NCI-H526 (cell line): ENCODE measurements around the gene PDSS2.
"Not testable (repeated sequence)": the region's sequence is repeated elsewhere in the genome, so short reads cannot be mapped to it uniquely, and the experiment has no call there.

Experiments used
- DNase-seq, 2 experiments: peaks; one replicate each; lab custom pipeline; 2025; lab: John Stamatoyannopoulos, UW

Gene PDSS2

DNA sequence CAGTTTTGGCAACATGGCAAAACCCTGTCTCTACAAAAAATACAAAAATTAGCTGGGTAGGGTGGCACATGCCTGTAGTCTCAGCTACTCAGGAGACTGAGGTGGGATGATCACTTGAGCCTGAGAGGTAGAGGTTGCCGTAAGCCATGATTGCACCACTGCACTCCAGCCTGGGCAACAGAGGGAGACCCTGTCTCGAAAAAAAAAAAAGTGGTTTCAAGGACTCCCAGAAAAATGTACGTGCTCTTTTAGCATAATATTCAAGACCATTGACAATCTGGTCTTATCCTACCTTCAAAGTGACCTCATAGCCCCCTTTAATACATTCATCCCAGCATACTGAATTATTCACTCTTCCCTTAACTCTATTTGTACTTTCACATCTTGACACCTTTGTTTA lies 16.0 kb upstream of the PDSS2 start:
- not testable (repeated sequence) for DNase-seq

DNA sequence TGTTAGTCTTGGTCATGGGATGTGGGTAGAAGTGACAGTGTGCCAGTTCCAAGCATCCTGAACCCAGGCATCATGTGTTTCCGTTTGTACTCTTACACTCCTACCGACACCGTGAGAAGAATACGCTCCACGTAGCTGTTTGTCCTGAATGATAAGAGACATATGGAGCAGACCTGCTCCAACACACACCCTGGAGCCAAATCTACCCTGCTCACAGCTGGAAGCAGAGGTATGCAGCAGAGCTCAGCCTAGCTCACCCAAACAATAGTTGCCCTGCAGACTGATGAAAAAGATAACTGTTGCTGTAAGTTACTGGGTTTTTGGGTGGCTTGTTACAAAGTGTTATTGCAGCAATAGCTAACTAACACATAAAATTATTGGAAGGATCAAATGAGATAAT lies 14.3 kb upstream of the PDSS2 start:
- no peak for DNase-seq

DNA sequence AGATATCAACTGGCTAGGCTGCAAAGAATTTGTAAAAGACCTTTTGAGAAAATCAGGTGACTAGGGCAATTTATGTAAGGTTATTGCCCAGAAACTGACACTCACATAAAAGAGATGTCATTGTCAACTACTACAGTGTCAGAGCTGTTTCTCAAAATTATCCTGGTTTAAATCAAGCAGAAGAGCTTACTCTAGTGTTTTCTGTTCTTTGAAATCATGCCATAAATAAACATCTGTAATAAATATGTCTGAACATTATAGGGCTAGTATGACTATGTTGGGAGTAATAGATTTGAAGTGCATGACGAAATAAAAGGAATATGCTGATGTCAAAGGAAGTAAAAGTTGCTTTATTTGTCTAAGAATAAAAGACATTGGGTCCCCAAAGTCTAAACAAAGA lies 11.0 kb upstream of the PDSS2 start:
- no peak for DNase-seq

DNA sequence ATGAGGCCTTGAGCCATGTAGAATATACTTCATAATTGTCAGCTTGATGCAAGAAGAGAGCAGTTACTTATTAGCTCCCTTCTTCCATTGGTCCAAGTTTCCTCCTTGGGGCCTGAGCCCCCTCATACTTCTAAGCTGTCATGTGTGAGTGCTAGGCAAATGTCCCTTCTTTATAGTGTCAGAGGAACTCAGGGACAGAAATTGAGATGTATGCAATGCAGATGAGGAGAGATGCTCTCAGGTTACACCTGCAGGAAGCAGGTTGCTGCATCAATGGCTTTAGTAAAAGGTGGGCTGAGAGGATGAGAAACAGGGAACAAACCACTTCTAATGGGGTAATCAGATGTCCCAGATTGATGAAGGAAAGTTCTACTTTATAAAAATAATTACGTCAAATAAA lies 6.7 kb upstream of the PDSS2 start:
- DNase-seq = peak; percentile 52 to 59

DNA sequence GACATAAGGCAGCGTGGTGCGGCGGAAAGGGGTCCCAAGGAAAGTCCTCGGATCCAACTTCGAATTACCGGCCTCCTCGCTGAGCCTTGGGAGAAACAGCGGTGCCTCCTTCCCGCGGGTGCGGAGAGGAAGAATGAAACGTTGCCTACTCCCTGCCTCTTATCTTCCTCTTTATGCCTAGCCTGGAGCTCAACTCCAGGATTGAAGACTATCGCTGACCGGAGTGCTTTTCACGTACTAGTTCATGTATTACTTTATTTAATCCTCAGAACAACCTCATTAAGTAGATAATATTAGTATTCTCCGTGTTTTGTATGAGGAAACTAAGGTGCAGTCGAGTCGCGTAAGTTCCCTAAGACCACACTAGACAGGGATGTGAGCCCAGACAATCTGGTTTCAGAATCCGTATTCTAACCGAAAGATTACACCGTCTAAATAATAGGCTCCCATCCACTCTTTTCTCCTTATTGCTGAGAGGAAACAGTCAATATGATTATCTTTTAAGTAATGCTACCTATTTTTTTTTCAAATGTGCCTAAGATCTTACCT lies 793 bp upstream of the PDSS2 start:
- DNase-seq = no peak

DNA sequence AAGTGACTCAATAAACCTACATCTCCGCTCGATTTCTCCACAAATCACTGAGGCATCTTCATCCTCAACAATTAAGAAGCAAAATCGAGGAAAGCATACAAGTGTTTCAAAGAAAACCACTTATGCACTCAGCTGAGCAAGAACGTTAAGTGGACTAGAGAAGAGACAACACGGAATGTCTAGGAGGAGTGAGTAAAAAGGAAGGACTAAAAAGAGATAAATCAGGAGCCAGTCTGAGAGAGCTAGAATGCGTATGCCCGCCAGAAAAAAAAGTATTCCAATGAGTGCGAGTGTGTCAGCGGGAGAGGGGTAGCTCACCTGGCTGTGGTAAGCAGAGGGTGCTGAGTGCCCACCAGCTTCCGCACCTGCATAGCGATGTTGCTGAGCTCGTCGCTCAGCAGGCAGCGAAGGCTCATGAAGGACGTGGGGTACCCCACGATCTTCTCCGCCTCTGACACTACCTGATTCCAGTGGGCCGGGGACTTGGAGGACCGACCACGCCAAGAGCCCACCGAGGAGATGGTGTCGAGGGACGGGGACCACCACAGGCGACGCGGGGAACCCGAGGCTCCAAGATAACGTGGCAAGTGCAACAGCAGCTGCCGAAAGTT lies 587 bp downstream of the PDSS2 start:
- peak; percentile 69 to 78 for DNase-seq

DNA sequence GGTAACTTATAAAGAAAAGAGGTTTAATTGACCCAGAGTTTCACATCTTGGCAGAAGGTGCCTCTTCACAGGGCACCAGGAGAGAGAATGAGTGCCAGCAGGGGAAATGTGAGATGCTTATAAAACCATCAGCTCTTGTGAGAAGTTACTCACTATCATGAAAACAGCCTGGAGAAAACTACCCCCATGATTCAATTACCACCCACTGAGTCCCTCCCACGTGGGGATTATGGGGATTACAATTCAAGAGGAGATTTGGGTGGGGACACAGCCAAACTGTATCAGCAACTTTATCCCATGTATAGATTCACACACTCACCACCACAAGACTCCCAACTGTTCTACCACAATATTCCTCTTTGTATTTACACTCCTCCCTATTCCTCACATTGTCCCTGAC lies 10.6 kb downstream of the PDSS2 start:
- DNase-seq = no peak

DNA sequence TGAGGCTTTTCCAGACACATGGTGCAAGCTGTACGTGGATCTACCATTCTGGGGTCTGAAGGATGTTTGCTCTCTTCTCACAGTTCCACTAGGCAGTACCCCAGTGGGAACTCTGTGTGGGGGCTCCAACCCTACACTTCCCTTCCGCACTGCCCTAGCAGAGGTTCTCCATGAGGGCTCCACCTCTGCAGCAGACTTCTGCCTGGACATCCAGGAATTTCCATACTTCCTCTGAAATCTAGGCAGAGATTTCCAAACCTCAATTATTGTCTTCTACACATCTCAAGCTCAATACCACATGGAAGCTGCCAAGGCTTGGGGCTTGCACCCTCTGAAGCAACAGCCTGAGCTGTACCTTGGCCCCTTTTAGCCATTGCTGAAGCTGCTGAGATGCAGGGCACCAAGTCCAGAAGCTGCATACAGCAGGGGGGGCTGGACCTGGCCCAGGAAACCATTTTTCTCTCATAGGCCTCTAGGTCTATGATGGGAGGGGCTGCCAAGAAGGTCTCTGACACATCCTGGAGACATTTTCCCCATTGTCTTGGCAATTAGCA lies 11.6 kb downstream of the PDSS2 start:
- DNase-seq = no peak

DNA sequence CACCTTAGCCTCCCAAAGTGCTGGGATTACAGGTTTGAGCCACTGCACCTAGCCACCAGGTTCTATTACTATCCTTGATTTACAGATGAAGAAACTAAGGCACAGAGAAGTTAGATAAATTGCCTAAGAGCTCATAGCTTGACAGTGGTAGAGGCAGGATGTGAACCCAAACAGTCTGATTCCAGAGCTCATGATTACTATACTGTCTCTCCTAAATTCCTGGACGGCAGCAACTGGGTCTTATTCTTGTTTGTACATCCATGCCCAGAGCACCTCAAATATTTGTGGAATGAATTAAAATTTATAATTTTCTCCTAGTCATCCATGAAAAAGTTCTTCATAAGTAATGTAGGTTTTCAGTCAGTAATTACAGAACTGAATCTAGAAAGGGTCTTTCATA lies 15.1 kb downstream of the PDSS2 start:
- no peak for DNase-seq

DNA sequence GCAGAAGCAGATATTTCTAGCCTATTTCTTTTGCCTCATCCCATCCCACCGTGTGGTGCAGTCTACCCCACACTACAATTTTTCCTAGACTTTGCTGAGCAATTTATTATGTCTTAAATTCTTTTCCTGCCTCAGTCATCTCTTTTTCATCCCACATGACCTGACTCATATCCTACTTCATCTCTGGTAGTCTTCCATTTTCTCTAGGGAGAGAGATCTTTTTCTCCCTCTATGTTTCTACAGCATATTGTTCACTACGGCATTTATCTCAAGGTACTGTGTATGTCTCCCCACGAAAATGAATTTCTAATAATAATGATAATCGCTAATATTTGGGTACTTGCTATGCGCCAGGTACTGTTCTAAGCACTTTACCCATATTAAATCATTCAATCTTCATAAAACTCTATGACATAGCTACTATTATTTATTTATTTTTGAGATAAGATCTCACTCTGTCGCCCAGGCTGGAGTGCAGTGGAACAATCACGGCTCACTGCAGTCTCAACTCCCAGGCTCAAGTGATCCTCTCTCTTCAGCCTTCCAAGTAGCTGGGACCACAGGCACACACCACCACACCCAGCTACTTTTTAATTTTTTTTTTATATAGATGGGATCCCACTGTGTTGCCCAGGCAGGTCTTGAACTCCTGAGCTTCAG lies 15.6 kb downstream of the PDSS2 start:
- no peak for DNase-seq

DNA sequence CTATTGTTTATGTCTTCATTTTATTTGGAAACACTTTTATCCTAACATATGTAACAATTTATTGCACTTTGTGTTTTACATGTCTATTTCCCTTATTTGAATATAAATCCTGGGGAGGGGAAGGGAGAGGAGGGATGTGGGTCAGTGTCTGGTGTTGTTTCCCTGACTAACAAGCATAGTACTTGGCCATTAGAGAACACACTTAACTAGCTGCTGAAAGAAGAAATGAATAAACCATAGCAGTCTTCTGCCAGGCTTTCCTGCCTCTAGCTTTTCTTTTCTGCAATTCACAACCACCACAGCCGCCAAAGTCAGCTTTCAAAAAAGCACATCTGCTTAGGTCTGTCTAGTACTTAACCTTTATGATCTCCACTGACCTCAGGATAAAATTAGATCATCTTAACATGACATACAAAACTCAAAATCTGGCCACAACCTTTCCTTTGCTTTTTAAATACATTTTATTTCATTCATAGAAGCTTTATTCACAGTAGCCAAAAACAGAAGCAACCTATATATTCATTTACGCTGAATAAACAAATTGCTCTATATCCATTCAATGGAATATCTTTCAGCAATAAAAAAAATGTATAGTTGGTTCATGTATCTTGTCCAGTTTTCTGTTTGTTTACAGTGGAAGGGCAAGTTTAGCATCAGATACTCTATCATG lies 16.3 kb downstream of the PDSS2 start:
- no peak for DNase-seq

DNA sequence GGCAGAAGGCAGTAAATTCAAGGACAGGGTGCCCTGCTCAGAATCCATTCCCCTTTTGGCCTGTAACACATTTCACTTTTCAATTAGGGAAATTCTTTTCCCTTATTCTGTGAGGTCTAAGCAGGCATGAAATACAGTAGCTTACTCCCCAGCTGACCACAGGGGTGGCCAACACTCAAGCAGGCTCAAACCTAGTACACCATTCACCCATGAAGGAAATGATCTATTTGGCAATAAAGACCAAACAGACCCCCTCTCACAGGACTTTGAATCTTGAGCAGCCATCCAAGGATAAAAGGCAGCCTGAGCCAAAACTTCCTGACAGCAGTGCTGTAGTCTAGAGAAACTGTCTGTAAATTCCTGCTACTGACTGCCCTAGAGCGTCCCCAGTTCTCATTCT lies 17.7 kb downstream of the PDSS2 start:
- DNase-seq = no peak

DNA sequence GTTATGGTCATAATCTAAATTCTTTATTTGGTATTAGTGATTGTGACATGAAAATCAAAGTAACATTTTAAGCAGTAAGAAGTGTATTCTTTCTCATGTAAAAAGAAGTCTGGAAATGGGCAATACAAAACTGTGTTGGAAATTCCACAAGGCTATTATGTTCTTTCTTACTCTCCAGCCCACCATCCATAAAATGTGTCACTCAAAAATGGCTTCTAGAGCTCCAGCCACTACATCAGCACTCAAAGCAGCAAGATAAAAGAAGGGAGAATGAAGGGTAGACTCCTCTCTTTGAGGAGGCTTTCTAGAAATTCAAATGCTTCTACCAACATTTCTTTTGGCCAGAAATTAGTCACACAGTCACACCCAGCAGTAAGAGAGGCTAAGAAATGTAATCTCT lies 18.4 kb downstream of the PDSS2 start:
- DNase-seq = no peak

DNA sequence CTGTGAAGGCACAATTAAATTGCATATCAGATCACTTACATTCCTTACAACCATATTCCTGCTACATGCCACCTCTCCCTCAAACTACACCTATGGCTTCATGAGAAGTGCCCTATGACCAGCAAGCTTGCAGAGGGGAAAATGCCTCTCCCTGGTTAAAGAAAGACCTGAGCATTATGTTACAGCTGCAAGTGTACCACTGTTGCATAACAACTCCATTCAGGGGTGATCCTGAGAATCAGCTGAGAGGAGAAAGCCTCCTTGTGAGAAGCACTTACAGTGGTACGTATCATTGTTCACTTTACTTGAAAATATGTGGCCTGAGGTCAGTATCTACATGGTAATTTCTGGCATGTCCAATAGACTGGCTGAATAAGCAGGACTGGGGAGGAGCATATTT lies 20.0 kb downstream of the PDSS2 start:
- no peak for DNase-seq

DNA sequence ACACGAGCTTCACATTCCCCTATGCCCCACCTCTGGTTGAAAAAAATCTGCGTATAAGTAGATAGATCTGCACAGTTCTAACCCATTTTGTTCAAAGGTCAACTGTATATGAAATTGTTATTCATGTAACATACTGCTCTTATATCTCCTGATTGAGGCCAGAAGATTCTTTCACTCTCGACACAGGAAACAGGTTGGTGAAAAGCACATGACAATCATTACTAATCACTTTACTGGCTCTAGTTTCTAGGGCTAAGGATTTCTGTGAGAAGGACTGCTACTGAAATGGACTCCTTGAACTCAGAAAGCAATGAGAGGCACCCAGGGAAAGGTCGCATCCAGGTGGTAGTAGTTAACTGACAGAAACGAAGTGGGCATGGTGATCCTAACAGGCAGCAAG lies 21.7 kb downstream of the PDSS2 start:
- DNase-seq = no peak

DNA sequence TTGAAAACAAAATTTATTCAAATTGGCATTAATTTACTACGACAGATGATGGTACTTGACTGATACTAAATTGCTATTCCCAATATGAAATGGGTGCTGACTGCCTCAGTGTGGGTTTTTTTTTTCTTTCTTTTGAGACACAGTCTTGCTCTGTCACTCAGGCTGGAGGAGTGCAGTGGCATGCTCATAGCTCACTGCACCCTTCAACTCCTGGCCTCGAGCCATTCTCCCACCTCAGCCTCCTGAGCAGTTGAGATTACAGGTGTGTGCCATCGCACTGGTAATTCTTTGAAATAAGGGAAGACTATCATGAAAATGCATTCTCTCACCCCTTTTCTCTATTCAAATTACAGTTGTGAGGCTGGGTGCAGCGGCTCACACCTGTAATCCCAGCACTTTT lies 22.5 kb downstream of the PDSS2 start:
- DNase-seq = no peak

DNA sequence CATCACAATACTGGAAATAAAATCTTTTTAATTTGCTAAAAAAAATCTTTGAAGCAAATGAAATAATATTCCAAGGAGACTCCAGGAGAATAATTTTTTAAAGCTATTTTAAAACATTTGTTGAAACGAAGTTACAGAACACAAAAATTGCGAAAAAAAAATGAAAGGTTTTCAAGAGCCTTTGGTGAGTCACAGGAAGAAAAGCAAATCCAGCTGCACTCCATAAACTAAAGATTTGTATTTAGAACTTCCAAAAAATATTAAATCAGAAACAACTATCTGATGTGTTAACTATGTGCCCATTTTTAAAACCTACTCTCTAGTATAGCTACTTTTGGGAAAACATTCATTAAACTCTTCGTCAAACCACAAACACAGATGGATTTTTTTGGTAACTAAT lies 23.6 kb downstream of the PDSS2 start:
- DNase-seq = no peak

DNA sequence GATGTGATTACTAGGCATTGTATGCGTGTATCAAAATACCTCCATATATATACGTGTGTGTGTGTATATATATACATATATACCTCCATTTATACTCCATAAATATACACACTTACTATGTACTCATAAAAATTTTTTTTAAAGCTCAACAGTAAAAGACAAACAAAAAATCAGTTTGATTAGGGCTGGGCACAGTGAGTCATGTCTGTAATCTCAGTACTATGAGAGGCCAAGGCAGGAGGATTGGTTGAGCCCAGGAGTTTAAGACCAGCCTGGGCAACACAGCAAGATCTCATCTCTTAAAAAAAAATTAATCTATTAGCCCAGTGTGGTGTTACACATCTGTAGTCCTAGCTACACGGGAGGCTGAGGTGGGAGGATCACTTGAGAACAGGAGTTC lies 24.6 kb downstream of the PDSS2 start:
- DNase-seq = no peak

DNA sequence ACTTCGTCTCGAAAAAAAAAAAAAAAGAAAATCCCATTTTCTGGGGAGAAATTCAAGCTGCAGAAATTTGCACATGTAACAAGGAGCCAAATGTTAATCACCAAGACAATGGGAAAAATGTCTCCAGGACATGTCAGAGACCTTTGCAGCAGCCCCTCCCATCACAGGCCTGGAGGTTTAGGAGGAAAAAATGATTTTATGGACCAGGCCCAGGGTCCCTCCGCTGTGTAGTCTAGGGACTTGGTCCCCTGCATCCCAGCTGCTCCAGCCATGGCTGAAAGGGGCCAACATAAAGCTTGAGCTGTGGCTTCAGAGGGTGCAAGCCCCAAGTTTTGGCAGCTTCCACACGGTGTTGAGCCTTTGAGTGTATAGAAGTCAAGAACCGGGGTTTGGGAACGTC lies 33.4 kb downstream of the PDSS2 start:
- DNase-seq = not testable (repeated sequence)

DNA sequence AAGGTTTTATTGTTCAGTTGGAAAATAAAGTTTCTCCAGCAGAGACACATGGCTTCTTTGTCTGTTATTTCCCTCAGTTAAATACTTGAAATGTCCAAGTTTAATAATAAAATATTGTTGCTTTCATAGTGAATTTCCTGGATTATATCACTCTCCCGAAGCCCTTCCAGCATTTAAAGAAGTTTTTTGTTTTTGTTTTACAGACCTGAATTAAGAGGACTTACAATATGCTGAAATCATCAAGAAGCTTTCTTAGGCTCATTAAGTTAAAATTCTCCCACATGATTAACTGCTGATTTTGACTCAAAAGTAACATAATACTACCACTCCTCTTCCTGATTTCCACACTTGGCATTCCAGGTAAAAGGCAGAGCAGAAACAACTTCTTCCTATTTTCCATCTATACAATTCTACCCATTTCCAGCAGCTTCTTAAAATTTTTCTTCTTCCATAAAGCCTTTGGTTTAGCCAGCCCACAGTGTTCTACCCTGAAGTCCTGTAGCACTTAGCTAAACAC lies 35.8 kb downstream of the PDSS2 start:
- no peak for DNase-seq

DNA sequence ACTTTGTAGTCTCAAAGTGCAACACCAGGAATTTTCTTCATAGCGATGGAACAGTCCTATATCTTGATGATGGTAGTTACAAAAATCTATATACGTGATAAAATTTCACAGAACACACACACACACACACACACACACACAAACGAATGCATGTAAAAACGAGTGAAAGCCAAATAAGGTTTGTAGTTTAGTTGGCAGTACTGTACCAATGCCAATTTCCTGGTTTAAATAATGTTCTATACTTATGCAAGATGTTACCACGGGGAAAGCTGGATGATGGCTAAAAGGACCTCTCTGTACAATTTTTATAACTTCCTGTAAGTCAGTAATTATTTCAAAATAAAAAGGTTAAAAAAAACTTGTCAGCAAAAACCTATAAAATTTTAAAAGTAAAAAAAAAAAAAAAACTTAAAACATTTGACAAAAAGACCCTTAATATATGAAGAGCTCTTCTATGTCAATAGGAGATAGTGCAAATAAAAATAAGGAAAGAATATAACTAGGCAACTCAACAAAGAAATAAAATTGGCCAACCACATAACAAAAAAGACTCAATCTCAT lies 37.6 kb downstream of the PDSS2 start:
- DNase-seq = no peak

DNA sequence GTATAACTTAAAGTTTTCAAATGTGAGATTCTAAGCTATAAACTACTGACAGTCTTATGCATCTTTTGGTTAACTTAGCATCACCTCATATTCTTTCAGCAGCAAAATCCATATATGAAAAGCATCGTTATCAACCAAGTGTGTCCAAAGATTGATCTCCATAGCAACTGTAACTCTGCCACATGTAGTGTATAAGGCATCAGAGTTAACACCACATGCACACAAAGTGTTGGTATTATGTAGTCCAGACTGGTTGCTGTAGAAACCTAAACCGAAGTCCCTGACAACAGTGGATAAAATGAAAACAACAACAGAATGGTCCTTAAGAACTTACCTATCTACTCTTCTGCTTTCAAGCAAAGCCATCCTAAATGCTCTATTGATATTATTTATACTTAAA lies 39.6 kb downstream of the PDSS2 start:
- DNase-seq = peak; percentile 18 to 24

DNA sequence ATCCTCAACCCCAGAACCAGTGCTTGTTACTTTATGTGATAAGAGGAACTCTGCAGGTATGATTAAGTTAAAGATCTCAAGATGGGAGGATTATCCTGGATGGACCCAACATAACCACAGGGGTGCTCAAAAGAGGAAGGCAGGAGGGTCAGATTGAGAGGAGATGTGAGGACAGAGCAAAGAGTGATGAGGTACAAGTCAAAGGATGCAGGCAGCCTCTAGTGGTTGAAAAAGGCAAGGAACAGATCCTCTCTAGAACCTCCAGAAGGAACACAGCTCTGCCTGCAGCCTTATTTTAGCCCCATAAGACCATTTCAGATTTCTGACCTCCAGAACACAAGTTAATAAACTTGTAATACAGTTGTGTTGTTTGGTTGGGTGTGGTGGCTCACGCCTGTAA lies 41.2 kb downstream of the PDSS2 start:
- DNase-seq = peak in 1 of 2 experiments; percentile 33
